ENCODE measurements around the gene MYO15A. TPM values are rescaled to one million over a fixed set of nuclear protein-coding genes. Genes with fewer than 3 reads are reported as not detected.
A peak's percentile ranks its signal among the peaks of the same experiment; 100 is the strongest.

The MYO15A gene
- total RNA-seq, 4 donors from 2014 or later = 2.3 to 7.5 (median 2.9) TPM

DNA sequence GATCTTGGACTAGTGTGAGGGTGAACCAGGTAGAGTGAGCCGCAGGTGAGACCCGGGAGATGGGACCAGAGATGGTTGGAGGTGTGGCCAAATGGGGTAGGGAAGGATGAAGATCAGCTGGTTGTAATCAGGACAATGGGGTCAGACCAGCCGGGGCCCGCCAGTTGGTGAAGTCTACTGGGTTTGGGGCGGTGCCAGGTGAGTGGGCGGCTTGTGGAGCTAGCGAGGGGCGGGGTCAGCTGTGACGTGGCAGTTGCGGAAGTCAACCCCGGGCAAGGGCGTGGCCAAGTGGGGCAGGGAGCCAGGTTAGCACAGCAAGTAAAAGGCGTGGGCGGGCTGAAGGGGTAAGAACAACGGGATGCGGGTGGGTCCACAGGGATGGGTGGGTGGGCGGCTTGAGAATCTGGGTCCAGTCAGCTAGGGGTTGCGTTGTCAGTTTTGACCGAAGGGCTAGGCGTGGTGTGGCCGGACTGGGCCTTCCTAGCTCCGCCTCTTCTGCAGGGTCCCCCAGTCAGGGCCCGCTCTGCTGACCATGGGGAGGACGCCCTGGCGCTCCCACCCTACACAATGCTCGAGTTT is 49.6 kb downstream of the MYO15A start:
- Histone ChIP-seq H3K4me3 (peak overlapping the region; percentile 27 to 61 (median 40)), H3K27ac (peak overlapping the region; percentile 59 to 90 (median 80)), H3K9me3 (no peaks in the 10 kb centered on the region), H3K27me3 (no peaks in the 10 kb centered on the region), H3K36me3 (no peaks in the 10 kb centered on the region), H3K4me1 (peaks cover 0 to 42% (median 17%) of the 10 kb centered on the region in 4 donors)
- DNase-seq (ENCODE audit: low spot score in 2 of 2) = peak; percentile 86 to 89
- 4 to 5% methylated on average over 25 to 26 of the region's 26 CpGs for WGBS, 2 donors
- TF ChIP-seq POLR2A (IDR thresholded peaks at IDR 0.05) (no peak), EP300 (IDR thresholded peaks at IDR 0.05) (peak in 1 of 2 donors; percentile 34)

- Histone ChIP-seq H3K4me1 (peaks cover 0 to 38% (median 13%) of the 10 kb centered on the region in 4 donors), H3K36me3 (no peaks in the 10 kb centered on the region), H3K27ac (peak overlapping the region in 2 of 4 donors; percentile 54 to 90), H3K4me3 (no peak overlapping the region), H3K9me3 (no peaks in the 10 kb centered on the region), H3K27me3 (no peaks in the 10 kb centered on the region)
- TF ChIP-seq EP300 (IDR thresholded peaks at IDR 0.05) (no peak), POLR2A (IDR thresholded peaks at IDR 0.05) (no peak)
- TF ChIP-seq, protein P1, sequence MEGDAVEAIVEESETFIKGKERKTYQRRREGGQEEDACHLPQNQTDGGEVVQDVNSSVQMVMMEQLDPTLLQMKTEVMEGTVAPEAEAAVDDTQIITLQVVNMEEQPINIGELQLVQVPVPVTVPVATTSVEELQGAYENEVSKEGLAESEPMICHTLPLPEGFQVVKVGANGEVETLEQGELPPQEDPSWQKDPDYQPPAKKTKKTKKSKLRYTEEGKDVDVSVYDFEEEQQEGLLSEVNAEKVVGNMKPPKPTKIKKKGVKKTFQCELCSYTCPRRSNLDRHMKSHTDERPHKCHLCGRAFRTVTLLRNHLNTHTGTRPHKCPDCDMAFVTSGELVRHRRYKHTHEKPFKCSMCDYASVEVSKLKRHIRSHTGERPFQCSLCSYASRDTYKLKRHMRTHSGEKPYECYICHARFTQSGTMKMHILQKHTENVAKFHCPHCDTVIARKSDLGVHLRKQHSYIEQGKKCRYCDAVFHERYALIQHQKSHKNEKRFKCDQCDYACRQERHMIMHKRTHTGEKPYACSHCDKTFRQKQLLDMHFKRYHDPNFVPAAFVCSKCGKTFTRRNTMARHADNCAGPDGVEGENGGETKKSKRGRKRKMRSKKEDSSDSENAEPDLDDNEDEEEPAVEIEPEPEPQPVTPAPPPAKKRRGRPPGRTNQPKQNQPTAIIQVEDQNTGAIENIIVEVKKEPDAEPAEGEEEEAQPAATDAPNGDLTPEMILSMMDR (IDR thresholded peaks at IDR 0.05) = no peak
- DNase-seq (ENCODE audit: low spot score in 2 of 2) = no peak
- 59 to 70% methylated on average over 3 of the region's 3 CpGs for WGBS, 2 donors
These were observed 51.1 kb downstream of the MYO15A start for GRCh38 chr17:18159551-18160120.

DNA sequence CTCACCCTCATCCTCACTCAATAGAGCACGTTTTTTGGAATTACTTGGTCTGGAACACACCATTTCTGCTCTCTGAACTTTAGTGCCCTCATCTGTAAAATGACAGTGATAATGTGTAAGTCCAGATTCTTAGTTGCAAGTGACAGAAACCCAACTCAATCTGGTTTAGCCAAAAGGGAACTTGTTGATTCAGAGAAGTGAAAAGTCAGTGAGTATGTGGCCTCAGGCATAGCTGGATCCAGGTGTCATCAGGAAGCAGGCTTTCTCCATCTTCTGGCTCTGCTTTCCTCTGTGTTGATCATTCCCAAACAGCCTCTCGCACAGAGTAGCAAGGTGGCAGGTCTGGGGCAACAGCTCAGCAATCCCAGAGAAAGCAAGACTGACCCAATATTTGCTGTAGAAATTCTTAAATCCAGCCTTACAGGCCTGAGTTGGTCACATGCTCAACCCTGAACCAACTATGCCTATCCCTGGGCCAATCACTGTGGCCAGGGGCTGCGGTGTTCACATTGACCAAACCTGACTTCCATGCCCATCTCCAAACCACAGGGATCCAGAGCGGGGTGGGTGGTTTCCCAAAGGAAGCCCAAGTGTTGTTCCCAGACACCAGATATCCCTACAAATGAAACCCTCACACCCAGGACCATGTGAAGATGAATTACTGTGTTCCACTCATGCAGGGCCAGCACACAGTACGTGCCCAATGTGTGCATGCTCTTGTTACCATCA is 51.7 kb downstream of the MYO15A start:
- WGBS, 2 donors = 89 to 91% methylated on average over 5 of the region's 5 CpGs

GRCh38 chr17:18161207-18162145 is 52.9 kb downstream of the MYO15A start:
- H3K27ac ChIP-seq = no peak overlapping the region
- TF ChIP-seq POLR2A (IDR thresholded peaks at IDR 0.05) (no peak), EP300 (IDR thresholded peaks at IDR 0.05) (no peak)
- TF ChIP-seq, protein P1 (IDR thresholded peaks at IDR 0.05) = no peak
- no peaks in the 10 kb centered on the region for H3K27me3 ChIP-seq
- no peaks in the 10 kb centered on the region for H3K36me3 ChIP-seq
- peaks cover 0 to 29% (median 13%) of the 10 kb centered on the region in 4 donors for H3K4me1 ChIP-seq
- H3K9me3 ChIP-seq = no peaks in the 10 kb centered on the region
- 48 to 56% methylated on average over 12 of the region's 12 CpGs for WGBS, 2 donors
- H3K4me3 ChIP-seq = no peak overlapping the region
- DNase-seq (ENCODE audit: low spot score in 2 of 2) = no peak

More for the DNA sequence above, 51.7 kb downstream of the MYO15A start:
- DNase-seq (ENCODE audit: low spot score in 2 of 2) = no peak
- H3K9me3 ChIP-seq = no peaks in the 10 kb centered on the region
- no peaks in the 10 kb centered on the region for H3K27me3 ChIP-seq
- no peak for TF ChIP-seq POLR2A (IDR thresholded peaks at IDR 0.05)
- TF ChIP-seq, protein P1 (IDR thresholded peaks at IDR 0.05) = no peak
- no peak overlapping the region for H3K4me3 ChIP-seq
- peaks cover 0 to 35% (median 13%) of the 10 kb centered on the region in 4 donors for H3K4me1 ChIP-seq
- H3K36me3 ChIP-seq = no peaks in the 10 kb centered on the region
- peak overlapping the region in 1 of 4 donors; percentile 32 for H3K27ac ChIP-seq

GRCh38 chr17:18163547-18163946 is 55.0 kb downstream of the MYO15A start:
- Histone ChIP-seq H3K4me1 (peaks cover 0 to 13% (median 6%) of the 10 kb centered on the region in 4 donors), H3K4me3 (no peak overlapping the region), H3K27me3 (no peaks in the 10 kb centered on the region), H3K9me3 (no peaks in the 10 kb centered on the region), H3K36me3 (no peaks in the 10 kb centered on the region), H3K27ac (no peak overlapping the region)
- 76 to 79% methylated on average over 7 of the region's 7 CpGs for WGBS, 2 donors
- TF ChIP-seq EP300 (IDR thresholded peaks at IDR 0.05) (no peak), POLR2A (IDR thresholded peaks at IDR 0.05) (no peak)
- TF ChIP-seq, protein P1 (IDR thresholded peaks at IDR 0.05) = no peak
- no peak for DNase-seq (ENCODE audit: low spot score in 2 of 2)
